Measurements from ENCODE around the gene STAC.

Gene STAC

DNA sequence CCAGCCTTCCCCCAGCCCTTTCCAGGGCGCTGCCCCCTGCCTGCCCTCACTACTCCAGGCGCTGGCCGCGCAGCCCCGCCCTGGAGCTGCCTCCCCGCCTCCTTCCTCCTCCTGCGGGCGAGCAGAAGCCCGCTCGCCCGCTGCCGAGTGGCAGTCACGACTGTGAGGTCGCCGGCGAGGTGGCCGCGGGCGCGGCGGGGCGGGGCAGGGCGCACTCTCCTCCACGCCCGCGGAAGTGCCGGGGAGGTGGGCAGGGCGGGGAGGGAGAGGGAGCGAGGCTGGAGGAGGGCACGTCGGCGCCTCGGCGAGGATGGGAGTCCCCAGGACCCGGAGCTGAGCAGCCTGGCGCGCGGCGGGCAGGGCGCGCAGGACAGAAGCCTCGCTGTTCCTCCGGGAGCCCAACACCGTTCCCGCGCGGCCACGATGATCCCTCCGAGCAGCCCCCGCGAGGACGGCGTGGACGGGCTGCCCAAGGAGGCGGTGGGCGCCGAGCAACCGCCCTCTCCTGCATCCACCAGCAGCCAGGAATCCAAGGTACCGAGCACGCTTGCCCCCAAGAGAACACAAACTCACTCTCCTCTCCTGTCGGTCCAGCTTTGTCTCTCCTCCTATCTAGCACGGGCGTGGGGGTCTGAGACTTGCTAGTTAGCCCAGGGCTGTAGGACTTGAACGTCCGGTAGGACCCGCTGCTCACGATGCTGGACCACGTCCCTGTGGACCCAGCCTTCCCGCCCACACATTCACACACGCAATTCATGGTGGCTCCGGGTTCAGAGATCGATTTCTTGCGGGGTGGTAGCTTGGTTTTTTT, at the start of gene STAC:
STAC (plus strand) TSS at position 284 of the 811 bp plus-strand sequence; CDS start at position 424, 140 bp downstream.
- DNase-seq = peak; percentile 53

DNA sequence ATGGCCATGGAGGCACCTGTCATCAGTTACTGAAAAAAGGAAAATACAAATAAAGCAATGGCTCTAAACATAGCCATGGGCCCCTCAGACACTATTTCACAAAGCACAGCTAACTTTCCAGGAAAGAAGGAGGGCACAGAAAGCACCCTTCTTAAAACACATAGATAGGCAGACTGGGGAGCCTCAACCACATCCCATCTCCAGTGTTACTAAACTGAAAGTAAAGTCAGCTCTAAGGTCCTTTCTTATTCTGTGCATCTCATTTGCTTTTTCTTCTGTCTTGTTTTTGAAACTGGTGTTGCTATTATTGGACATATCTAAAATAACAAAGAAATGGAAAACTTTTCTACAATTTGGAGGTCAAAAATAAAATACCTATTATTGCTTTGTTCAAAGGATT, 48.2 kb upstream of the STAC start:
- no peak for DNase-seq

GRCh38 chr3:36362216-36362615, 18.1 kb upstream of the STAC start:
- no peak for DNase-seq

DNA sequence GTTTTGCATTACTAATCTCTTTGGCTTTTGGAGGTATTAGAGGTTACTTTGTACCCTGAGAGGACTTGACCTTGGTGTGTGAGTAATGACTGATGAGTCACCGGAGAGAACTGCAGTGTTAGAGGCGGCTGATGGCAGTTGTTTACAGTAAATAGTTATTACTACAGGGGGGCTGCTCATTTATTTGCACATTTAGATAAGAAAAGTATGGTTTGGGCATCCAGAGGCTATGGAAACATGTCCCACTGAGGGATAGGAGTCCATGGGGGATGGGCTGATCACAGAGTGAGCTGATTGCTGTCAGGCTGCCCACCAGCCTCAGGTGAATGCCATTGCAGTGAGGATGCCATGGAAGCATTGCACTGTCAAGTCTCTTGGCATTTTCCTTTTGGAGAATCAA, 17.3 kb upstream of the STAC start:
- no peak for DNase-seq

DNA sequence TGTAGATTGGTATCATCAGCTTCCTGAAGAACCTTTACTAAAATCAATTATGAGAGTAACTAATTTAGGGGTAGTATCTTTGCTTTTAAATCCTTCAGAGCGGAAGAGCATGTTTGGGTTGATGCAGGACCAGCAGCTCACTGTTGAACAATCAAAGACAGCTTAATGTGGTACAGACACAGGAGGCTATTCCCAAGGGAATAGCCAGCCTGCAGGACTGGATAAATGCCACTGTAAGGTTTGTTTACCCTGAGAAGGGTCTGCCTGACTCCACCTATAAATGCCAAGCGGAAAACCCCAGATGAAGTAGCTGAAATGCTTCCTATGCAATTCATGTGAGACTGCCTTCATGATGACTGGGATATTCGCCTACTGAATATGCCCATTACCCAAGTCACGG, 16.0 kb upstream of the STAC start:
- no peak for DNase-seq

GRCh38 chr3:36365829-36366228, 14.5 kb upstream of the STAC start:
- no peak for DNase-seq

- no peak for DNase-seq
Measured at GRCh38 chr3:36366308-36366707, 14.0 kb upstream of the STAC start.

DNA sequence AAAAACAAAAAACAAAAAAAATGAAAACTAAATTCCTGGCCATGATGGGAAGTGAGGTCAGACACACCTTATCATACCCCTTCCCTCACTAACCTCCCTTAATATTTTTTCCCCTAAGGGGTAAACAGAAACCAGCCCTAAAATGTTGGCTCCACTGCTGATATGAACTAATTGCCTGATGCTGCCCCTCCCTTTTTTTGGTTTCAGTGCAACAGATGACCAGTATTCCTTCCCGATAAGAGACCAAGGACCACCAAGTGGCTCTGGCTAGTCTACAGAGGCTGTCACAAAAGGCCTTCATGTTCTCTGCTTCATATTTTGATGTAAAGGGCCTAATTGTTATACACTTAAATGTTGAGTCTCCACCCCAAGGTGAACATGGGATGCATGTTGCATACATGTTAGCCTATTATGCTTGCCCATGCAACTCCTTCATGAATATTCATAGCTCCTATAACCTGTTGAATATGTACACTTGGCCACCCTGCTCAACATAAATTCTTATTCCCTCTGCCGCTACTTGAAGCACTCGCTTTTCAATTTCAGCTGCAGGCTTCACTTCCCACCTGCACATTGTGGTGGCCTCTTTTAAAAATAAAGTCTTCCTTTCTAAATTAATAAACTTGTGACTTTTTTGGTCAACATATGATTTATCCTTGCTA, 12.3 kb upstream of the STAC start:
- no peak for DNase-seq

DNA sequence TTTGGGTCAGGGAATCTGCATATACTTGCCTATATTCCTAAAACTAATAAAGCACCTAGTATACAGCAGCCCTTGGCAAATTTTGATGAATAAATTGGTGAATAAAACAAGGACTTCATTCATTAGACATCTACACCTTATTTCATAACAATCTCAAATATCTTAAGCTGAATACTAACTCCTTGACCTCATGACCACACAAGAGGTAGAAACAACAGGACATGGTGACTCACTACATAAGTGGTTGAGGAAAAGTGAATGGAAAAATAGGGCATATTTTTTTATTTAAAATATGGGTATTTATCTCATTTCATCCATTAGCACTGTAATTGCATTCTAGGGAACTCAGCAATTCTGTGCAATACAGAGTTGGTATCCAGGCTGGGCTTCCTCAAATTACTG, 7.8 kb upstream of the STAC start:
- no peak for DNase-seq

- DNase-seq = no peak
Measured at GRCh38 chr3:36373084-36373483, 7.2 kb upstream of the STAC start.

GRCh38 chr3:36373666-36374065, 6.6 kb upstream of the STAC start:
- no peak for DNase-seq

DNA sequence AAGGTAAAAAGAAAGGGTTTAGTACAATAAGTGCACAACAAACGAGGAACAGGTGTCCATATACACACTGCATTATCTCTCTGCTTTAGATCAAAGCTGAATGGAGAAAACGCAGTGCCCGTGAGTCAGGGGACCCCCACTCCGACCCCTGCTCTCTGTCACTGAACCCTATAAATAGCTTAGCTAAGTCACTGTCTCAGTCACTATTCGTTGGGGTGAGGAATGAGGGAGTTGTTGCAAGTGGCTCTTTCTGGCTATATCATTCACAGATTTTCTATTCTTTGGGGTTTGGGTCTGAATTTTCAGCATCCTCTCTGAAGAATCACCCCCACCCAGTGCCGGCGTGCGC, 458 bp upstream of the STAC start:
- DNase-seq = no peak

- no peak for DNase-seq
Measured at GRCh38 chr3:36381311-36381956, 1.1 kb downstream of the STAC start.

DNA sequence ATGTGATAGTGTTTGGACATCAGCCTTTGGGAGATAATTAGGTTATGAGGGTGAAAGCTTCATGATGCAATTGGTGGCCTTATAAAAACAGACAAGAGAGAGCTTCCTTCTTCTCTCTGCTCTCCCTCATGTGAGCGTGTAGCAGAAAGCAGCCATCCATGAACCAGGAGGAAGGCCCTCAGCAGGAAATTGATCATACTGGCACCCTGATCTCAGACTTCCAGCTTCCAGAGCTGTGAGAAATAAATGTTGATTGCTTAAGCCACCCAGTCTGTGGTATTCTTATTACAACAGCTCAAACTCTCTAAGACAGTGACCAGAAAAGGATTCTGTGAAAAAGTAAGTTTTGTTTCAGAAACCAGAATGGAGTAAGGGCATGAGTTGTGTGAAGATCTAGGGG, 13.3 kb downstream of the STAC start:
- no peak for DNase-seq

DNA sequence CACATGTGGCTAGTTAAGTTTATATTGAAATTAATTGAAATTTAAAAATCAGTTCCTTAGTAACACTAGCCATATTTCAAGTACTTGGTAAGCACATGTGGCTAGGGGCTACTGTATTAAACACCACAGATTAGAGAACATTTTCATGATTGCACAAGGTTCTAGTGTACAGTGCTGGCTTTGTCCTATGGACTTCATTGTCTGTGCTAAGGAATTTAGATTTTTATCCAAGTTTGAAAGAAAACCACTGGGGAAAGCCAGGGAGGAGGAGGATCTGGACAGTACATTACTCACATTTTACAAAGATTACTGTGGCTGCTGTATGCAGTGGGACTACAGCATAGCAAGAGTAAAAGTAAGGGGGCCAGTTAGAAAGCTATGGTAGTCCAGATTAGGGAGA, 13.9 kb downstream of the STAC start:
- DNase-seq = no peak

GRCh38 chr3:36397841-36398240, 17.5 kb downstream of the STAC start:
- DNase-seq = no peak

GRCh38 chr3:36399933-36400332, 19.6 kb downstream of the STAC start:
- no peak for DNase-seq

GRCh38 chr3:36401056-36401455, 20.8 kb downstream of the STAC start:
- DNase-seq = no peak

- DNase-seq = no peak
Measured at GRCh38 chr3:36403661-36404060, 23.4 kb downstream of the STAC start.

- DNase-seq = no peak
Measured at GRCh38 chr3:36405190-36405589, 24.9 kb downstream of the STAC start.

DNA sequence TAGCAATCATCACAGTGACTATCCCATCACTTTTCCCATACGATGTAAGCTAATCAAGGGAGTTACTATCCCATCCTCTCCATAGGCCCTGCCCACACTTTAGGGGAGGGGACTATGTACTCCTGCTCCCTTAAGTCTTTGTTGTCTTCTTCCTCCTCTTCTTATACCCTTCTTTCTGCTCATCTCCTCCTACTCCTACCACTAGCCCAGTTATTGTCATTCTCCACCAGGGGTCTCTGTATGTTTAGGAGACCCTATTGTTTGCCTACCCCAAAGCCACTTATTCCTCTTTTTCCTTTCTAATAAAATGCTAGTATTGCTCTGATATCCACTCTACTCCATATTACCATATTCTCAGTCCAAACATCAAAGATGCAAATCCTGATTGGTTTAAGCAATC, 27.8 kb downstream of the STAC start:
- DNase-seq = no peak

- no peak for DNase-seq
Measured at GRCh38 chr3:36409862-36410261, 29.6 kb downstream of the STAC start.

DNA sequence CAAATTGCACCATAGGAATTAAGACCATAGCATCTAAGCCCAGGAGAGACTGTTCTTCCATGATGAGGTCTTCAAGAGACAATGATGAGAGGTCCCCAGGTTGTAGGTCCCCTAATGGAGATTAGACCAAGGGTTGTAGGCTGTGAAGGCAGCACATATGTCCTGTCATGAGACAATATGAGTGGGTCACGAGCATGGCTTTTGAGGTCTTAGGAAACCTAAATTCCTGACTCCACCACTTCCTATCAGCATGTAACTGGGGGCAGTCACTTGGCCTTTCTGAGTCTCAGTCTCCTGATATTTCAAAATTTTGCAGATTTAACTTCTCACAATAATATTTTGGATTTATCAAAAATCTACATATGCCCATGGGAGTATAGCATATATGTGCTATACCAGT, 31.3 kb downstream of the STAC start:
- no peak for DNase-seq

DNA sequence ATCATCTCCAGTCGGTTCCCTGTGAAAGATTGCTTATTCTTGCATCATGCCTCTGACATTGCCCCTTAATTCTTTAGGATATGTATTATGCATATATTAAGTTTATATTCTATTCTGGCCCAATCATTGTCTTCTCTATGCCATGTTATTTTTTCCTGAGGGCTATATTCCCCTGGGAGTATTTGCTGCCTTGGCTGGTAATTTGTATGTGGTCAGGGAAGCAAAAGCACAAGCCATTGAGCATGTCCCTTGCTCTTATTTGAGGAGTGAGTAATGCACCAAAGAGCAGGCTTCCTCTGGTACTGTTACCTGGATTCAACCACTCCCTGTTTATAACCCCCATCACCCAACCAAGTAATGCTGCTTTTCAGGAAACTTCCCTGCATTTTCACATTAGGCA, 36.3 kb downstream of the STAC start:
- no peak for DNase-seq
